ENCODE results near the gene TIMMDC1. TPM values are rescaled to one million over a fixed set of nuclear protein-coding genes. Genes with fewer than 3 reads are reported as not detected.

Gene TIMMDC1
- total and polyA plus RNA-seq, 2 of the 13 experiments (the other 11 are each of a cell fraction or from before 2014, with no cell fraction given): 50.0 to 77.8 TPM

- peak; percentile 98 for TF ChIP-seq DMAP1 (CRISPR knock-in tag; IDR thresholded peaks at IDR 0.05)
- TF ChIP-seq NR2C2 (CRISPR knock-in tag; IDR thresholded peaks at IDR 0.05; ENCODE audit: borderline replicate concordance): peak; percentile 99
- TF ChIP-seq, protein P1, sequence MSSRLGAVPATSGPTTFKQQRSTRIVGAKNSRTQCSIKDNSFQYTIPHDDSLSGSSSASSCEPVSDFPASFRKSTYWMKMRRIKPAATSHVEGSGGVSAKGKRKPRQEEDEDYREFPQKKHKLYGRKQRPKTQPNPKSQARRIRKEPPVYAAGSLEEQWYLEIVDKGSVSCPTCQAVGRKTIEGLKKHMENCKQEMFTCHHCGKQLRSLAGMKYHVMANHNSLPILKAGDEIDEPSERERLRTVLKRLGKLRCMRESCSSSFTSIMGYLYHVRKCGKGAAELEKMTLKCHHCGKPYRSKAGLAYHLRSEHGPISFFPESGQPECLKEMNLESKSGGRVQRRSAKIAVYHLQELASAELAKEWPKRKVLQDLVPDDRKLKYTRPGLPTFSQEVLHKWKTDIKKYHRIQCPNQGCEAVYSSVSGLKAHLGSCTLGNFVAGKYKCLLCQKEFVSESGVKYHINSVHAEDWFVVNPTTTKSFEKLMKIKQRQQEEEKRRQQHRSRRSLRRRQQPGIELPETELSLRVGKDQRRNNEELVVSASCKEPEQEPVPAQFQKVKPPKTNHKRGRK (CRISPR knock-in tag; IDR thresholded peaks at IDR 0.05): no peak
- no peak for TF ChIP-seq ZSCAN12 (CRISPR knock-in tag; IDR thresholded peaks at IDR 0.05)
- TF ChIP-seq ZNF775 (CRISPR knock-in tag; IDR thresholded peaks at IDR 0.05; ENCODE audit: borderline replicate concordance): no peak
- peak in 1 of 2 experiments; percentile 46; a peak in 2 of 4 replicates for TF ChIP-seq KLF16 (CRISPR knock-in tag; IDR thresholded peaks at IDR 0.05)
- TF ChIP-seq ZSCAN31 (CRISPR knock-in tag; IDR thresholded peaks at IDR 0.05; ENCODE audit: low read depth): peak; percentile 67
- peak; percentile 75 for TF ChIP-seq HCFC1 (IDR thresholded peaks at IDR 0.05; ENCODE audit: low read depth, low read length)
- TF ChIP-seq AHDC1 (CRISPR knock-in tag; IDR thresholded peaks at IDR 0.05; ENCODE audit: borderline replicate concordance): peak; percentile 44; the same call in 1 of the 2 replicates
- no peak for TF ChIP-seq ARNT (IDR thresholded peaks at IDR 0.05)
- TF ChIP-seq, protein P2, sequence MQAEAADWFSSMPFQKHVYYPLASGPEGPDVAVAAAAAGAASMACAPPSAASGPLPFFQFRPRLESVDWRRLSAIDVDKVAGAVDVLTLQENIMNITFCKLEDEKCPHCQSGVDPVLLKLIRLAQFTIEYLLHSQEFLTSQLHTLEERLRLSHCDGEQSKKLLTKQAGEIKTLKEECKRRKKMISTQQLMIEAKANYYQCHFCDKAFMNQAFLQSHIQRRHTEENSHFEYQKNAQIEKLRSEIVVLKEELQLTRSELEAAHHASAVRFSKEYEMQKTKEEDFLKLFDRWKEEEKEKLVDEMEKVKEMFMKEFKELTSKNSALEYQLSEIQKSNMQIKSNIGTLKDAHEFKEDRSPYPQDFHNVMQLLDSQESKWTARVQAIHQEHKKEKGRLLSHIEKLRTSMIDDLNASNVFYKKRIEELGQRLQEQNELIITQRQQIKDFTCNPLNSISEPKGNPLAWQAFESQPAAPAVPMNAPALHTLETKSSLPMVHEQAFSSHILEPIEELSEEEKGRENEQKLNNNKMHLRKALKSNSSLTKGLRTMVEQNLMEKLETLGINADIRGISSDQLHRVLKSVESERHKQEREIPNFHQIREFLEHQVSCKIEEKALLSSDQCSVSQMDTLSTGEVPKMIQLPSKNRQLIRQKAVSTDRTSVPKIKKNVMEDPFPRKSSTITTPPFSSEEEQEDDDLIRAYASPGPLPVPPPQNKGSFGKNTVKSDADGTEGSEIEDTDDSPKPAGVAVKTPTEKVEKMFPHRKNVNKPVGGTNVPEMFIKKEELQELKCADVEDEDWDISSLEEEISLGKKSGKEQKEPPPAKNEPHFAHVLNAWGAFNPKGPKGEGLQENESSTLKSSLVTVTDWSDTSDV (CRISPR knock-in tag; IDR thresholded peaks at IDR 0.05): 0 out of 2 replicates have a peak, but pooled peaks have one; percentile 54
- no peak for TF ChIP-seq NFIB (CRISPR knock-in tag; IDR thresholded peaks at IDR 0.05; ENCODE audit: borderline replicate concordance)
- TF ChIP-seq SRSF1 (optimal IDR thresholded peaks at IDR 0.05; ENCODE audit: low read depth, low read length): no peak
- no peak for TF ChIP-seq DPF2 (CRISPR knock-in tag; IDR thresholded peaks at IDR 0.05; ENCODE audit: borderline replicate concordance, low read depth)
- TF ChIP-seq RFX5 (IDR thresholded peaks at IDR 0.05; ENCODE audit: low read depth, low read length): peak; percentile 39; the same call in 1 of the 2 replicates
- TF ChIP-seq SALL2 (CRISPR knock-in tag; IDR thresholded peaks at IDR 0.05): 0 out of 2 replicates have a peak, but pooled peaks have one; percentile 72
- no peak for TF ChIP-seq HNRNPLL (IDR thresholded peaks at IDR 0.05; ENCODE audit: low read depth, low read length, poor library complexity, severe bottlenecking)
- TF ChIP-seq AHR (CRISPR knock-in tag; IDR thresholded peaks at IDR 0.05): 0 out of 2 replicates have a peak, but pooled peaks have one; percentile 36
- TF ChIP-seq CBFB (CRISPR knock-in tag; IDR thresholded peaks at IDR 0.05): peak; percentile 54; the same call in 1 of the 2 replicates
These were observed at the start of gene TIMMDC1 (continued) for GRCh38 chr3:119498186-119499011.

Measured in HepG2 (cell line).